GM12892 (cell line): ENCODE results near the gene TCOF1.

ENCODE experiments used
- DNase-seq: peaks from one replicate; pipeline ENCODE4 v3.0.0; 2011; ENCODE audit not compliant: insufficient read length
- FAIRE-seq: peaks from 2 replicates; lab custom pipeline; 2011; peaks lifted over from hg19 to GRCh38; lab: Jason Lieb, UNC
- POLR2A ChIP-seq: IDR thresholded peaks from 2 replicates; pipeline ENCODE4 v1.6.1; 2011; ENCODE audit warnings: low read depth, low read length, control low read depth
- POLR2AphosphoS5 ChIP-seq: IDR thresholded peaks from 2 replicates; pipeline ENCODE4 v1.6.1; 2011; ENCODE audit warnings: low read depth, low read length, control low read depth
- TAF1 ChIP-seq: IDR thresholded peaks from 2 replicates; pipeline ENCODE4 v1.6.1; 2011; ENCODE audit warnings: low read depth, mild to moderate bottlenecking, control low read depth, low read length, borderline replicate concordance

The TCOF1 gene

DNA sequence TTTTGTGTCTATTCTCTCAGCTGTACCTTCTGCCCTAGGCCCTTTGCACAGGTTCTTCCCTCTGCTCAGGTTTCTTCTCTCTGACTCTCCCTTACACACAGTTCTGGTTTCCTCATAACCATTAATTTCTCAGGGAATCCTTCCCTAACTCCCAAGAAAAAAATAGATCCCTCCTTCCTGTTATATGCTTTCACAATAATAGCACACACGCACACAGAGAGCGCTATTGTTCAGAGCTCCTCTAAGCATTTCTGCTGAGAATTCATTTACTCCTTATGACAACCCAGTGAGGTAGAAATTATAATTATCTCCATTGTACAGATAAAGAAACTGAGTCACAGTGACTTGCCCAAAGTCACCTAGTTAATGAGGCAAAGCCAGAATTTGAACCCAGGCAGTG is 1.7 kb upstream of the TCOF1 start:
- DNase-seq (no peak), FAIRE-seq (no peak)
- TF ChIP-seq POLR2AphosphoS5 = no peak
- no peak for TF ChIP-seq TAF1

GRCh38 chr5:150356575-150357294 is 762 bp upstream of the TCOF1 start:
- DNase-seq = no peak
- no peak for FAIRE-seq
- no peak for TF ChIP-seq TAF1
- TF ChIP-seq POLR2AphosphoS5 = no peak

GRCh38 chr5:150358261-150359095 is 981 bp downstream of the TCOF1 start:
- FAIRE-seq = no peak

GRCh38 chr5:150361301-150361700 is 3.8 kb downstream of the TCOF1 start:
- TF ChIP-seq POLR2AphosphoS5 (no peak), TAF1 (no peak), POLR2A (no peak)
- FAIRE-seq (peak; percentile 57), DNase-seq (no peak)

More at GRCh38 chr5:150358261-150359095, 981 bp downstream of the TCOF1 start:
- no peak for TF ChIP-seq TAF1
- TF ChIP-seq POLR2AphosphoS5 = no peak
- TF ChIP-seq POLR2A = no peak
- DNase-seq = no peak

DNA sequence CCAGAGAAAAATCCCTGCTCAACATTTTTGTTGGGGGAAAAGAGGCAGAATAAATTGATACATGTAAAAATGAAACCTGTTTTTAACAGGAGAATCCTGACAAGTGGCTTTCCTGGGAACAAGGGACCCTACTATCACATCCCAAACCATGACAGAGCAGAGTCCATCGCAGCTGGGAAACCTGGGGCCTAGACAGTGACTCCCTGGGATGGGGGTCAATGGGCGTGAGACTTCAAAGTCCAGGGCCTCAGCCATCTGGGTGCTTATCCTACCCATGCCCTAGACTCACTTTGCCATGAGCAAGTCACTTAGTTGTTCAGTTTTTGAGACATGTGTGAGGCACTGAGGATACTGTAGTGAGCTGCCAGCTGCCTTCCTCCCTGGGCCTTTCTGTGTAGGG is 5.7 kb downstream of the TCOF1 start:
- no peak for FAIRE-seq
- TF ChIP-seq POLR2A = no peak
- no peak for TF ChIP-seq TAF1
- TF ChIP-seq POLR2AphosphoS5 = no peak

DNA sequence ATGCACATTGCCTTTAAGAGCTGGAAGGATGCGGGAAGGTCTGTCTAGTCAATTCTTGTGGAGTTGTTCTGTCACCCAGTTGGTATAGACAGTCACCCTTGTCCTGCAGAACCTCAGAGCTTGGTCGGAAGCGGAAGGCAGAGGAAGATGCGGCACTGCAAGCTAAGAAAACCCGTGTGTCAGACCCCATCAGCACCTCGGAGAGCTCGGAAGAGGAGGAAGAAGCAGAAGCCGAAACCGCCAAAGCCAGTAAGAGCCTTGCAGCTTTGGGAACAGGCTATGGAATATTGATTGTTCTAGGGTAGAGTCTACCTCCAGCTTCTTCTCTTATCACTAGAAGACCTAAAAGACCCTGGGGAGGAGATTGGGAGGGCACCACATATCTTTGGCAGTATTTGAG is 6.5 kb downstream of the TCOF1 start:
- DNase-seq (no peak), FAIRE-seq (no peak)
- TF ChIP-seq POLR2A (no peak), POLR2AphosphoS5 (no peak), TAF1 (no peak)

More for the DNA sequence above, 5.7 kb downstream of the TCOF1 start:
- no peak for DNase-seq

DNA sequence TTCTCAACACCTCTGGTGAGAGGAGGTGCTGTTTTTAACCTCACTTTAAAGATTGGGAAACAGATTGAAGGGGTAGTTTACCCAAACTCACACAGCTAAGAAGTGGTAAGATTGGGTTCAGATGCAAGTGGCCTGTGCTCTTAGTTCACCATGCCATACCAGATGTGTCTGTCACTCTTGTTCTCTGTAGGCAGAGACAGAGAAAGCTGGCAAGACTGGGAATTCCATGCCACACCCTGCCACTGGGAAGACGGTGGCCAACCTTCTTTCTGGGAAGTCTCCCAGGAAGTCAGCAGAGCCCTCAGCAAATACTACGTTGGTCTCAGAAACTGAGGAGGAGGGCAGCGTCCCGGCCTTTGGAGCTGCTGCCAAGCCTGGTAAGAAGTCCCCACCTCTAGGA is 11.0 kb downstream of the TCOF1 start:
- TF ChIP-seq POLR2AphosphoS5 = no peak
- no peak for TF ChIP-seq TAF1
- no peak for TF ChIP-seq POLR2A
- DNase-seq = no peak
- FAIRE-seq = no peak

- TF ChIP-seq POLR2A = no peak
- no peak for TF ChIP-seq POLR2AphosphoS5
- TF ChIP-seq TAF1 = no peak
- DNase-seq (no peak), FAIRE-seq (no peak)
Observed at GRCh38 chr5:150372639-150373038, 15.1 kb downstream of the TCOF1 start.

- TF ChIP-seq TAF1 (no peak), POLR2AphosphoS5 (no peak), POLR2A (no peak)
- FAIRE-seq (no peak), DNase-seq (no peak)
Observed at GRCh38 chr5:150374651-150375050, 17.2 kb downstream of the TCOF1 start.

GRCh38 chr5:150376799-150377771 is 19.6 kb downstream of the TCOF1 start:
- DNase-seq (no peak), FAIRE-seq (no peak)
- TF ChIP-seq TAF1 (no peak), POLR2AphosphoS5 (no peak), POLR2A (no peak)
